ENCODE measurements around the gene ITGA1. TPM values are rescaled to one million over a fixed set of nuclear protein-coding genes. Genes with fewer than 3 reads are reported as not detected.

ITGA1 gene
- total RNA-seq, 1 donor from 2014 or later = 42.7 TPM

DNA sequence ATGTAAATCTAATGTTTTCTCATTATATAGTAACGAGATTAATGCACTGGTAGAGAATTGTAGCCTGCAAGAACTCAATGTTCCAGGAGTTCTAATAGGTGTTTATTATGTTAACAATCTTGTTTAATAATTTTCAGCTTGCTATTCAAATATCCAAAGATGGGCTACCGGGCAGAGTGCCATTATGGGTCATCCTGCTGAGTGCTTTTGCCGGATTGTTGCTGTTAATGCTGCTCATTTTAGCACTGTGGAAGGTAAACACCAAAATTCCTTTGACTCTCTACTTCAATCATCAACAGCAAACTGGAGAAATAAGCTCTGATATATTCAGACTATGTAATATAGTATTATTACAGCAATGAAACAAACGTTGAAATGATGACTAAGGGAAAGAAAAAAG is 159.5 kb downstream of the ITGA1 start:
- no peak for DNase-seq (ENCODE audit: extremely low spot score in 2 of 2)
- no peaks in the 10 kb centered on the region for H3K36me3 ChIP-seq
- H3K27ac ChIP-seq = no peak overlapping the region
- TF ChIP-seq POLR2A (IDR thresholded peaks at IDR 0.05) (no peak), POLR2AphosphoS5 (IDR thresholded peaks at IDR 0.05; ENCODE audit: insufficient read depth in 1 of 2, low read depth in 1 of 2) (no peak)
- TF ChIP-seq, protein P1, sequence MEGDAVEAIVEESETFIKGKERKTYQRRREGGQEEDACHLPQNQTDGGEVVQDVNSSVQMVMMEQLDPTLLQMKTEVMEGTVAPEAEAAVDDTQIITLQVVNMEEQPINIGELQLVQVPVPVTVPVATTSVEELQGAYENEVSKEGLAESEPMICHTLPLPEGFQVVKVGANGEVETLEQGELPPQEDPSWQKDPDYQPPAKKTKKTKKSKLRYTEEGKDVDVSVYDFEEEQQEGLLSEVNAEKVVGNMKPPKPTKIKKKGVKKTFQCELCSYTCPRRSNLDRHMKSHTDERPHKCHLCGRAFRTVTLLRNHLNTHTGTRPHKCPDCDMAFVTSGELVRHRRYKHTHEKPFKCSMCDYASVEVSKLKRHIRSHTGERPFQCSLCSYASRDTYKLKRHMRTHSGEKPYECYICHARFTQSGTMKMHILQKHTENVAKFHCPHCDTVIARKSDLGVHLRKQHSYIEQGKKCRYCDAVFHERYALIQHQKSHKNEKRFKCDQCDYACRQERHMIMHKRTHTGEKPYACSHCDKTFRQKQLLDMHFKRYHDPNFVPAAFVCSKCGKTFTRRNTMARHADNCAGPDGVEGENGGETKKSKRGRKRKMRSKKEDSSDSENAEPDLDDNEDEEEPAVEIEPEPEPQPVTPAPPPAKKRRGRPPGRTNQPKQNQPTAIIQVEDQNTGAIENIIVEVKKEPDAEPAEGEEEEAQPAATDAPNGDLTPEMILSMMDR (IDR thresholded peaks at IDR 0.05) = no peak
- H3K4me3 ChIP-seq = no peak overlapping the region
- H3K27me3 ChIP-seq = no peaks in the 10 kb centered on the region
- intact Hi-C loops (cut with DNase I) = loop anchor here (10.0 kb wide), 1 partner anchor 148 kb away; no protein-coding TSS in a partner anchor
- H3K4me1 ChIP-seq = no peaks in the 10 kb centered on the region
- no peaks in the 10 kb centered on the region for H3K9me3 ChIP-seq

DNA sequence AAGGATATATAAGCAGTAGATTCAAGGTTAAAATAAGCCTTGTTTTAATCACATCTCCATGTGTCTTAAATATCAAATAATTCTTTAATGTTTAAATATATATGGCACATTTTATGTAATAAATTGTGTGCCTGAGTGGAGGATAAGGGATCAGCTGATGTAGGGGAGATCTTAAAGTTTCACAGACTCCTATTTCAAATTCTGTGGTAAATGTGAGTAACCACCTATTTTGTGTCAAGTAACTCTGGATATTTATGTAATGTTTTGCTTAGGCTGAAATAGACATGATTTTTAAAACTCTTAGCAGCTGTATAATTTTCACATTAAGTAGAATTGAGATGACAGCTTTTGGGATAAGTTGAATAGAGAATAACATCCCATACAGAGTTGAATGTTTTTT is 160.1 kb downstream of the ITGA1 start:
- H3K36me3 ChIP-seq = no peaks in the 10 kb centered on the region
- no peaks in the 10 kb centered on the region for H3K9me3 ChIP-seq
- TF ChIP-seq POLR2AphosphoS5 (IDR thresholded peaks at IDR 0.05; ENCODE audit: insufficient read depth in 1 of 2, low read depth in 1 of 2) (no peak), POLR2A (IDR thresholded peaks at IDR 0.05) (no peak)
- TF ChIP-seq, protein P1 (IDR thresholded peaks at IDR 0.05) = no peak
- no peak overlapping the region for H3K4me3 ChIP-seq
- H3K4me1 ChIP-seq = no peaks in the 10 kb centered on the region
- DNase-seq (ENCODE audit: extremely low spot score in 2 of 2) = no peak
- no peak overlapping the region for H3K27ac ChIP-seq
- intact Hi-C loops (cut with DNase I) = loop anchor here (10.0 kb wide), 1 partner anchor 147 kb away; no protein-coding TSS in a partner anchor
- H3K27me3 ChIP-seq = no peaks in the 10 kb centered on the region

DNA sequence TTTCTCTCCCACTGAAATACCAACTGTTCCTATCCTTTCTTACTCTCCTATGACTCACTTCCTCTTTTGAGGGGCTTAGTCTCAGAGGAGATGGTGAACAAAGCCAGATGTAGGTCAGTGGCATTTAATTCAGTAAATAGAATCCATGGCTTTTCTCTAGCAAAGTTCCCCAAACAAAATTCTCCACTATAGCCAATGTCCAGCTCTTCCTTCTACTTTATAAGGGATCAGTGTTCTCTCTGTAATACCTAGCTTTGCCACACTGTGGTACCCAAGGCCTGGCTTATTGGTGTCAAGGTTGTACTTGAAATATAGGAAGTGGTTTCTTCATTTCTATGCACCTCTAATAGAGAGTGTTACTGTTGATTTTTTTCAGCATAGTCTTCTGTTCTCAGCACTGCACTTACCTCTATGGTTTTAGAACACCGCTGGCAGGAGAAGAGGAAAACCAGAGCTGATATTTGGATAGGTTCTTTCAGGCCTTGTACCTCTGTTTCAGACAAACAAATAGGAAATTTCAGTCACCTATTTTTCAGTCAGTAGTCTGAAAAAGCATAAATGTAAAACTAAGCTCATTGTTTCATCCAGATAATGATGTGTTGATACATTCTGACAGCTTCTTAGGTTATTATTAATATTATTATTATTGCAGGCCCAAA is 160.8 kb downstream of the ITGA1 start:
- TF ChIP-seq POLR2A (IDR thresholded peaks at IDR 0.05) (no peak), POLR2AphosphoS5 (IDR thresholded peaks at IDR 0.05; ENCODE audit: insufficient read depth in 1 of 2, low read depth in 1 of 2) (peak in 1 of 2 donors; percentile 62)
- TF ChIP-seq, protein P1 (IDR thresholded peaks at IDR 0.05) = peak; percentile 60 to 77 (median 61)
- H3K27ac ChIP-seq = no peak overlapping the region
- H3K9me3 ChIP-seq = no peaks in the 10 kb centered on the region
- no peaks in the 10 kb centered on the region for H3K36me3 ChIP-seq
- H3K4me1 ChIP-seq = no peaks in the 10 kb centered on the region
- H3K4me3 ChIP-seq = no peak overlapping the region
- intact Hi-C loops (cut with DNase I) = loop anchor here (10.0 kb wide), 1 partner anchor 146 kb away; no protein-coding TSS in a partner anchor
- H3K27me3 ChIP-seq = no peaks in the 10 kb centered on the region
- DNase-seq (ENCODE audit: extremely low spot score in 2 of 2) = no peak

DNA sequence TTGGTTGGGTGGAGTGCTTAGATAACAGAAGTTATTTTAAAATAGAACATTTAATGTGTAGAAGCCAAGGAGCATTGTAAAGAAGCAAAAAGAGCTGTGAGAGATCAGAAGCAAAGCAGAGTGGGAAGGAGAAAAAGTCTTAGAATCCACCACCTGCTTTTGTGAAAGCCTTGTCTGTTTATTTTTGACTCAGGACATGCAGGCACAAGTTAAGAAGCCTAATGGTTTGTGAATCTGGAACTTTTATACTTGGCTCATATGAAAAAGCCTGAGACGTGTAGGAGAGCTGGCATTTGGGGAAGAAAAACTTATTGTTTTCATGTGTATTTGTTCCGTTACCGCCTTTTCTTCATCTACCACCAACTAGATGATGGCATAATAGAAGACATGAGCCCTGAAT is 163.0 kb downstream of the ITGA1 start:
- Histone ChIP-seq H3K9me3 (no peaks in the 10 kb centered on the region), H3K27ac (no peak overlapping the region), H3K4me1 (no peaks in the 10 kb centered on the region), H3K36me3 (no peaks in the 10 kb centered on the region), H3K27me3 (no peaks in the 10 kb centered on the region), H3K4me3 (no peak overlapping the region)
- no peak for TF ChIP-seq POLR2AphosphoS5 (IDR thresholded peaks at IDR 0.05; ENCODE audit: insufficient read depth in 1 of 2, low read depth in 1 of 2)
- TF ChIP-seq, protein P1 (IDR thresholded peaks at IDR 0.05) = no peak
- TF ChIP-seq POLR2A (IDR thresholded peaks at IDR 0.05) = no peak
- intact Hi-C loops (cut with DNase I) = no loop called here
- DNase-seq (ENCODE audit: extremely low spot score in 2 of 2) = no peak

DNA sequence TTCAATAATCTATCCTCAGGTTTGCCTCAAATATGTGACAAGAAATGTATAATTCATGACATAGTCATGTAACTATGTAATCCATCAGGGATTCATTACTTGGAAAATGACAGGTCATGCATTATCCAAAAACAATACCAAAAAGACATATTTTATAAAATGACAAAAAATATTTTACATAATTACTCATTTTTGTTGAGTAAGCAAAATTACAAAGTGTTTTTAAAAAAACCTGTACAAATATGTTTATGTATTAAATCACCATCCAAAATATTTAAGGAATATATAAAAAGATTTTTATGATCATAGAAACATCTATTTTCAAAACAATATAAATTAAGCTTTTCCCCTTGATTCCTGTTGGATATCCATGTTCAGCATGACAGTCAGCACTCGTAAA is 164.8 kb downstream of the ITGA1 start:
- no peaks in the 10 kb centered on the region for H3K4me1 ChIP-seq
- no peaks in the 10 kb centered on the region for H3K9me3 ChIP-seq
- intact Hi-C loops (cut with DNase I) = no loop called here
- no peak overlapping the region for H3K27ac ChIP-seq
- no peak for DNase-seq (ENCODE audit: extremely low spot score in 2 of 2)
- TF ChIP-seq POLR2A (IDR thresholded peaks at IDR 0.05) (no peak), POLR2AphosphoS5 (IDR thresholded peaks at IDR 0.05; ENCODE audit: insufficient read depth in 1 of 2, low read depth in 1 of 2) (no peak)
- TF ChIP-seq, protein P1 (IDR thresholded peaks at IDR 0.05) = no peak
- no peak overlapping the region for H3K4me3 ChIP-seq
- no peaks in the 10 kb centered on the region for H3K27me3 ChIP-seq
- H3K36me3 ChIP-seq = no peaks in the 10 kb centered on the region

All from vagina (tissue), 2 donors.